ENCODE data around the gene SYT7.

SYT7 gene

GRCh38 chr11:61609000-61609979, 28.4 kb upstream of the SYT7 start:
- DNase-seq (ENCODE audit: low read depth in 2 of 2, low spot score in 1 of 2): no peak

GRCh38 chr11:61607920-61608599, 27.2 kb upstream of the SYT7 start:
- no peak for DNase-seq (ENCODE audit: low read depth in 2 of 2, low spot score in 1 of 2)

DNA sequence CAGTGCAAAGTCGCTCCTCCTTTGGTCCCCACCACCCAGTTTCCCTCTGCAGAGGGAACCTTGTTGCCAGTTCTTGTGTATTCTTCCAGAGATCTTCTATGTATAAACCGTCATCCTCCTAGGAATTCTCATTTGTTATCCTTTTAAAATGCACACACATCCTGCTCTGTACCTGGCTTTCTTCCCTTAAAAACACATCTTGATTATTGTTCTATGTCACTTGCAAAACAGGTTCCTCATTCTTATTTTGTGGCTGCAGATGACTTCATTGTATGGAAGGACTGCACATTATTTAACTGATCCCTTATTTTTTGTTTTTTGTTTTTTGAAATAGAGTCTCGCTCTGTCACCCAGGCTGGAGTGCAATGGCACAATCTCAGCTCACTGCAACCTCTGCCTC, 26.6 kb upstream of the SYT7 start:
- DNase-seq (ENCODE audit: low read depth in 2 of 2, low spot score in 1 of 2): no peak

- no peak for DNase-seq (ENCODE audit: low read depth in 2 of 2, low spot score in 1 of 2)
Measured at GRCh38 chr11:61603667-61604066, 22.8 kb upstream of the SYT7 start.

GRCh38 chr11:61602775-61603569, 22.1 kb upstream of the SYT7 start:
- no peak for DNase-seq (ENCODE audit: low read depth in 2 of 2, low spot score in 1 of 2)

DNA sequence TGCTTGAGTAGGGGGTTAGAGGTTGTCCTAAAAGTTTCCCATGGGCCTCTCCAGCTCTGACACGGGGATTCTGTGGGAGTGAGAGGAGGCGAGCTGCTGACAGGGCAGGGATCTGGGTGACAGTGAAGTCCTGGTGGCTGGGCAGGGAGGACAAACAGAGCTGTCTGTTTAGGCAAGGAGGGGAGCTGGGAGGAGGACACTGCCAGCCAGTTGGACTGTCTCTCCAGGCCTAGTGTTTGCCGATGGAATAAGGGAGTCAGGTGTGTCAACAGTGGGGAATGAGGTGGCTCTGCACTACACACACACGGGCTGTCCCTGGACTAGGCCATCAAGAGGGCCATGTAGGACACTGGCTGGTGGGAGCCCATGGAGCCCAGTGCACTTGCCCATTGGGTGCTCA, 20.6 kb upstream of the SYT7 start:
- no peak for DNase-seq (ENCODE audit: low read depth in 2 of 2, low spot score in 1 of 2)

DNA sequence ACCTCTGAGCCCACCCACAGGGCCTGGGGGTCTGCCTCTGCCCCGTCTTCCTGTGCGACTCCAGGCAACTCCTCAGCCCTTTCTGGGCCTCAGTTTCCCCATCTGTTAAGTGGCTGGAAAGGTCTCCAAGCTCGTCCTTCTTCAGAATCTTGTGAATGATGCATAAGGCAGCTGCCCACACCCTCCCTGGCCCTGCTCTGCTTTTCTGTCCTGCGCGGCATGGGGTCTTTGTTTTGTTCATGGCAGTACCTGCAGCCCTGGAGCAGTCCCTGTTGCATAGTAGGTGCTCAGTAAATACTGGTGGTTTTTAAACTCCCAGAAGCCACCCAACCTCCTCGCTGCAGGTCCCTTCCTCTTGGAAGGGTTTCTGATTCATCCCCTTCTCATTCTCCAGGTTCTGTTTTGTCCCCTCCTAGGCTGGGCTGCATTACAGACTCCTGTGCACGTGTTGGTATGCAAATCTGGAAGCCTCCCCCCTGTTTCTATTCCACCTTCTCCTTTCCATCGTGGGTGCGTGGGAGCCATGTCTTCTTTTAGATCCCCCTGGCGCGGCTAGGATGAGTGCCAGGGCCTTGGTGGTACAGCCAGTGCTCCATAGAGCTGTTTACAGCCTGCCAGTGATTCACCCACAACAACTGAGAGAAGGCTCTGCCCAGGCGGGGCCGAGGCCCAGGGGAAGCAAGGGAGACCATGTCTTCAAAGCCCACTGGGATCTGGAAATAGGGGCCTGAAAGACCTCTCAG, 19.3 kb upstream of the SYT7 start:
- no peak for DNase-seq (ENCODE audit: low read depth in 2 of 2, low spot score in 1 of 2)

- DNase-seq (ENCODE audit: low read depth in 2 of 2, low spot score in 1 of 2): no peak
Measured at GRCh38 chr11:61598886-61599868, 18.3 kb upstream of the SYT7 start.

DNA sequence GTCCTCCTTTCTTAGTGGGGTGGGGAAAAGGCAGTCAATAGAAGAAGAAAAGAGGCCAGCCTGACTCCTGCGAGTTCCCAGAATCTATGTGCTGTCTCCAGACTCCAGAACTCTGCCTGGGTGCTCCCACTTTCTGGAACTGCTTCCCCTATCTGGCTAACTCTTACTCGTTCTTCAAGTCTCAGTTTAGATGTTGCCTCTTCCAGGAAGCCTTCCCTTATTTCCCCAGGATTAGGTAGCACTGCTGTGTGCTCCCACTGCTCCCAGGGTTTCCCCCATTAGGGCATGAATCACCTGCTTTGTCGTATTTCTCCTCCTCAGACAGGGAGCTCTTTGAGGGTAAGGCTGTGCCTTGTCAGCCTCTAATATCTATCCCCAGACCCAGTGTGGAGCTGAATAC, 17.5 kb upstream of the SYT7 start:
- no peak for DNase-seq (ENCODE audit: low read depth in 2 of 2, low spot score in 1 of 2)

DNA sequence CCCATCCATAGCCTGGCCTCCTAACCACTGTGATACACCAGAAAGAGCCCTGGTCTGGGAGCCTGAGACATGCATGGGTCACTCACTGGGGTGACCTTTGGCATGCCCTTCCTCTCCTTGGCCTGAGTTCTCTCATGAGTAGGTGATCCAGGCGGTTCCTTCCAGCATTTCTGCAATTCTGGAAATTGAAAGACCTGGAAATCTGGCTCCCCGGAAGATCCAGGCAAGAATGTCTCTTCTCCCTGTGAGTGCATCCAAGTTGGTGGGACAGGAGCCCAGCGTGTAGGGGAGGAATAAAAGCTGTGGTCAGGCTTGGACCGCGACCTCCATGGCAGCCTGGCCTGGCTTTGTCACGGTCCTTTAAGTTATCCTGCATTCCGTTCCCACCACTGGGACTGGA, 16.1 kb upstream of the SYT7 start:
- no peak for DNase-seq (ENCODE audit: low read depth in 2 of 2, low spot score in 1 of 2)

DNA sequence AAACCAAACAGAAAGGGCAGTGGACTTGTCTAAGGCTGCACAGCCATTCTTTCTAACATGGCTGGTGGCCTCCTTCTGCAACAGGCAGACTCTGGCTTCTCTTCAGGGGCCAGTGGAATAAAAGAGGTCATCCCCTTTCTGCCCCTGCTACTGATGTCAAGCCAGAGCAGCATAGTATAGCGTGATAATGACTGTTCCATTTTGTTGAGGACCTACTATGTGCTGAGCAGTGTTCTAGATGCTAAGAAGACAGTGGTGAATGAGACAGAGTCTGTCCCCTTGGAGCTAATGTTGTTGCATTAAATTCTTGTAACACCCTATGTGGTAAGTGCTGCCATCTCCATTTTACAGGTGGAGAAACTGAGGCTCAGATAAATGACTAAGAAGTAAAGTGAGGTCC, 15.7 kb upstream of the SYT7 start:
- no peak for DNase-seq (ENCODE audit: low read depth in 2 of 2, low spot score in 1 of 2)

DNA sequence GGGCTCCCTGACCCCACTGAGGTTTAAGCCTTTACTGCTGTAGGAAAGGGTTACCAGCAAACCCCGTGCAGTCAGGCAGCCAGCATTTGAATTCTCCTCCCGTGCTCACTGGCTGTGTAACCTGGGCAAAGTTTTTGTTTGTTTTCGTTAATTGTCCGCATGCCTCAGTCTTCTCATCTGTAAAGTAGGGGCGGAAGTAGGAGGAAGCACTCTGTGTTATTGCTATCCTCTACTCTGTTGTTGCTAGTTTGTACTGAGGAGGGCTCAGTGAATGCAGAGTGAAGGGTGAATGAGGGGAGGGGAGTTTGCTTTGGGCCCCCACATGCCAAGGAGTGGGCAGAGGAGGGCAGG, 14.0 kb upstream of the SYT7 start:
- DNase-seq (ENCODE audit: low read depth in 2 of 2, low spot score in 1 of 2): no peak

GRCh38 chr11:61593151-61593550, 12.3 kb upstream of the SYT7 start:
- no peak for DNase-seq (ENCODE audit: low read depth in 2 of 2, low spot score in 1 of 2)

DNA sequence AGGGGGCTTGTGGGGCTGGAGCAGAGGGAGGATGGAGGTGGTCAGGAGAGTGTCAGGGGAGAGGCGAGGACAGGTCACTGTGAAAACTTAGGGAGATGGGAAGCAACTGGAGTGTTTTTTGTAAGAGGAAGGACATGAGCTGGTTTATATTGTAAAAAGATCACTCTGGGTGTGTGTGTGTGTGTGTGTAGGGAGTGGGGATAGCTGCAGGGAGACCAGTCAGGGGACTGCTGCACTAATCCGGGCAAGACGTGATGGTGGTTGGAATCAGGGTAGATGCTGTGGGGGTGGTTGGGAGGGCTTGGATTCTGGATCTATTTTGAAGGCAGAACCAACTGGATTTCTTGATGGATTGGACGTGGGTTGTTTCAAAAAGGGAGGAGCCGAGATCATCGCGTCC, 11.3 kb upstream of the SYT7 start:
- DNase-seq (ENCODE audit: low read depth in 2 of 2, low spot score in 1 of 2): no peak

DNA sequence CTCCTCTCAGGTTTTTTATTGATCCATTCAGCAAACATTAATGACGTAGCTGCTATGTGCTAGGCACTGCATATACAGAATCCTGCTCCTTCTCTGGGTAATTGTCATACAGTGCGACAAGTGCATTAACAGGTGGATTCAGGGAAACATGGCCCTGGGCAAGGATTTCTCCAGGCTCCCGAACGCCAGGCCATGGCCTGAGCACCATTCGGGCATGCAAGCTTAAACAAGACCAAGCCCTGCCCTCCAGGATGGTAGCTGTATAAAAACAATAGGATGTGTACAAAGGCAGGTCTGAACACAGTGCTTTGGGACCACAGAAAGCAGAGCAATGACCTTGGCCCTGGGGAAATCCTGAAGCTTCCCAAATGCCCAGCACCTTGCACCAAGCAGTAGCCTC, 9.1 kb upstream of the SYT7 start:
- DNase-seq (ENCODE audit: low read depth in 2 of 2, low spot score in 1 of 2): no peak

- DNase-seq (ENCODE audit: low read depth in 2 of 2, low spot score in 1 of 2): no peak
Measured at GRCh38 chr11:61588728-61589191, 7.9 kb upstream of the SYT7 start.

DNA sequence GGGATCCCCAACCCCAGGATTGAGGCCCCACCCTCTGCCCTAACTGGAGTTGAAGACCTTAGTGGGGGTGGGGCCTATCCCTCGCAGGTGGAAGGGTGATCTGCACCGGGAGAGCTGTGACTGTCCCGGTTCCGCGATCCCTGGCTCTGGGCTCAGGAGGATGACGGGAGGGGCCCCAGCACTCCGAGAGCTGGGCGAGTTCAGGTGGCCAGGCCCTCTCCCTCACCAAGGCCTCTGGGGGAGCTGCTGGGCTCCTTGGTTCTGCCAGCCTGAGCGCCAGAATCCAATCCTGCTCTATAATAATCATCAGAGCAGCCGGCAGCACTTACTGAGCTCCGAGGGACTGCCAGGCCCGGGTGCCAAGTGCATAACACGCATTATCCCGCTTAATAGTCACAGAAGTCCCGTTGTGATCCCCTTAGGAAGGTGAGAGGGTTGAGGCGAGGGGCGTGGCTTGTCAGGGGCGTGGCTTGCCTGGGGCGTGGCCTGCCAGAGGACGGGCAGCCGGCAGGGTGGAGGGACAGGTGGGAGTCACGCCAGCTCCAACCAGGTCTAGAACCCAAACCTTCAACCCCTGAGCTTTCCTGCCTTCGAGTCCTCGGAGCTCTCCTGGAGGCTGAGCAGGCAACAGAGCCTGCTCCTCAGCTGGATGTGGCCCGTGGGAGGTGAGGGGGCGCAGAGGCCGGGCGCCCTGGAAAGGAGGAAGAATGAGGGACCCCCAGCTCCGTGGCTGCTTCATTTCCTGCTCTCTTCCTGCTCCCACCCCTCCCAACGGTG, 7.3 kb upstream of the SYT7 start:
- peak; percentile 35 to 43 for DNase-seq (ENCODE audit: low read depth in 2 of 2, low spot score in 1 of 2)

GRCh38 chr11:61587541-61587941, 6.7 kb upstream of the SYT7 start:
- DNase-seq (ENCODE audit: low read depth in 2 of 2, low spot score in 1 of 2): no peak

Data from stimulated activated CD8-positive, alpha-beta memory T cell treated with anti-CD3 and anti-CD28 coated beads, Interleukin-4, amount 100 ng/mL, for 1 hour (primary cell).